ENCODE results near the gene GIGYF2. TPM values are rescaled to one million over a fixed set of nuclear protein-coding genes. Genes with fewer than 3 reads are reported as not detected.
"Not testable (repeated sequence)": the region's sequence is repeated elsewhere in the genome, so short reads cannot be mapped to it uniquely, and the experiment has no call there.

GIGYF2 gene
- total and polyA plus RNA-seq, 4 experiments from 2014 or later: 6.7 to 89.6 (median 59.0) TPM

DNA sequence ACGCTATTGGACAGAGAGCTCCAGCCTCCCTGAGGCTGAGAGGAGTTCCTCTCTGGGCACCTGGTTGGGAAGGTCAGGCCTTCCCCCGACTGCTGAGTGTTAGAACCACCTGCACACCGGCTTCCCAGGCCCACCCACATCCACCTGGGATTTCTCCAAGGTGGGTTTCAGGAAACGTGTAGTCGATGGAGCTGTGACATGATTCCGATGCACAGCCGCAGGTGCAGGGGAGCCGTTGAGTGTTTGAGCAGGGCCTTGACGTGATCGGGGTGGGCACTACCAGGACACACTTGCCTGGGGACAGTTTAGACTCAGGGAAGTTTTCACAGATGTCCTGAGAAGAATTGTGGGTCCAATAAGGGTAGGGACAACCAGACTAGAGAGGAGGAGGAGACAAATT is 21.8 kb upstream of the GIGYF2 start:
- no peak overlapping the region for H3K4me3 Mint-ChIP-seq
- H3K27ac Mint-ChIP-seq: no peak overlapping the region
- POLR2A ChIA-PET (ENCODE audit: partially characterized antibody): no interaction called here
- no peaks in the 10 kb centered on the region for H3K4me1 Mint-ChIP-seq
- Histone ChIP-seq H3K9me3 (ENCODE audit: control insufficient read depth in 1 of 2, low read length in 2 of 2) (no peaks in the 10 kb centered on the region), H3K4me1 (ENCODE audit: insufficient read depth, low read length) (no peaks in the 10 kb centered on the region), H3K36me3 (ENCODE audit: insufficient read depth, low read length) (no peaks in the 10 kb centered on the region), H3K27ac (ENCODE audit: low read depth, low read length) (no peak overlapping the region), H3K4me3 (ENCODE audit: low read length in 2 of 2) (no peak overlapping the region), H3K27me3 (ENCODE audit: insufficient read depth, low read length) (no peaks in the 10 kb centered on the region)
- no peak for DNase-seq
- CTCF ChIA-PET (ENCODE audit: partially characterized antibody): no interaction called here
- peaks cover 1 to 9% of the 10 kb centered on the region in 2 donors for H3K27me3 Mint-ChIP-seq
- intact Hi-C loops (cut with micrococcal nuclease): no loop called here
- H3K36me3 Mint-ChIP-seq: no peaks in the 10 kb centered on the region
- no peaks in the 10 kb centered on the region for H3K9me3 Mint-ChIP-seq

DNA sequence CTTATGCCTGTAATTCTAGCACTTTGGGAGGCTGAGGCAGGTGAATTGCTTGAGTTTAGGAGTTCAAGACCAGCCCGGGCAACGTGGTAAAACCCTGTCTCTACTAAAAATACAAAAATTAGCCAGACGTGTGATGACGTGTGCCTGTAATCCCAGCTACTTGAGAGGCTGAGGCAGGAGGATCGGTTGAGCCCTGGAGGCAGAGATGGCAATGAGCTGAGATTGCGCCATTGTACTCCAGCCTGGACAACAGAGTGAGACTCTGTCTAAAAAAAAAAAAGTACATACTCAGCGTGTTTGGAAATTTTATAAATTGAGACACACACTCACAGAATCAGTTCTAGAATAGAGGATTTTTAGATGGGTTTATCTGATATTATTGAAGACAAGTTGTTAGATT is 17.1 kb upstream of the GIGYF2 start:
- H3K27ac ChIP-seq (ENCODE audit: low read depth, low read length): no peak overlapping the region
- no peak for DNase-seq
- CTCF ChIA-PET (ENCODE audit: partially characterized antibody): no interaction called here
- no peak overlapping the region for H3K4me3 ChIP-seq (ENCODE audit: low read length in 2 of 2)
- H3K36me3 ChIP-seq (ENCODE audit: insufficient read depth, low read length): no peaks in the 10 kb centered on the region
- no peak overlapping the region for H3K27ac Mint-ChIP-seq
- peaks cover 7 to 11% of the 10 kb centered on the region in 2 donors for H3K27me3 Mint-ChIP-seq
- H3K27me3 ChIP-seq (ENCODE audit: insufficient read depth, low read length): peaks cover 5% of the 10 kb centered on the region
- no peaks in the 10 kb centered on the region for H3K9me3 Mint-ChIP-seq
- intact Hi-C loops (cut with micrococcal nuclease): no loop called here
- H3K4me1 ChIP-seq (ENCODE audit: insufficient read depth, low read length): no peaks in the 10 kb centered on the region
- no peaks in the 10 kb centered on the region for H3K9me3 ChIP-seq (ENCODE audit: control insufficient read depth in 1 of 2, low read length in 2 of 2)
- no peak overlapping the region for H3K4me3 Mint-ChIP-seq
- POLR2A ChIA-PET (ENCODE audit: partially characterized antibody): no interaction called here
- H3K36me3 Mint-ChIP-seq: no peaks in the 10 kb centered on the region
- H3K4me1 Mint-ChIP-seq: no peaks in the 10 kb centered on the region

DNA sequence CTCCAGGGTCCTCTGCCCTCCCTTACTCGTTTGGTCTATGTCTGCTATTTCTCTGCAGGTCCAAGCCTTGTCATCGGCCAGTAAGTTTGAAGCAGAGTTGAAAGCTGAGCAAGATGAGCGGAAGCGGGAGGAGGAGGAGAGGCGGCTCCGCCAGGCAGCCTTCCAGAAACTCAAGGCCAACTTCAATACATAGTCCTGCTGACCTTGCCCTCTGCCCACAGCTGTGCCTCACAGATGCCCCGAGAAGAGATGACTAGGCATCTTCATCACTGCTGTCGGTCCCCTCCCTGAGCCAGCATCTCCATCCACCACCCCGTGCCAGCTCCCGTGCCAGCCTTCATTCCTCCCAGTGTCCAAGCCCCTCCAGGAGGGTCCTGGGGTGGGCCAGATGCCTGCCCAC is 15.6 kb upstream of the GIGYF2 start:
- Histone ChIP-seq H3K36me3 (ENCODE audit: insufficient read depth, low read length) (no peaks in the 10 kb centered on the region), H3K27ac (ENCODE audit: low read depth, low read length) (no peak overlapping the region), H3K27me3 (ENCODE audit: insufficient read depth, low read length) (peaks cover 5% of the 10 kb centered on the region), H3K4me1 (ENCODE audit: insufficient read depth, low read length) (no peaks in the 10 kb centered on the region), H3K9me3 (ENCODE audit: control insufficient read depth in 1 of 2, low read length in 2 of 2) (no peaks in the 10 kb centered on the region), H3K4me3 (ENCODE audit: low read length in 2 of 2) (no peak overlapping the region)
- intact Hi-C loops (cut with micrococcal nuclease): no loop called here
- Mint-ChIP-seq H3K4me1 (no peaks in the 10 kb centered on the region), H3K27ac (no peak overlapping the region), H3K9me3 (no peaks in the 10 kb centered on the region), H3K4me3 (no peak overlapping the region), H3K36me3 (no peaks in the 10 kb centered on the region), H3K27me3 (peaks cover 7 to 10% of the 10 kb centered on the region in 2 donors)
- CTCF ChIA-PET (ENCODE audit: partially characterized antibody): no interaction called here
- POLR2A ChIA-PET (ENCODE audit: partially characterized antibody): no interaction called here
- DNase-seq: no peak

DNA sequence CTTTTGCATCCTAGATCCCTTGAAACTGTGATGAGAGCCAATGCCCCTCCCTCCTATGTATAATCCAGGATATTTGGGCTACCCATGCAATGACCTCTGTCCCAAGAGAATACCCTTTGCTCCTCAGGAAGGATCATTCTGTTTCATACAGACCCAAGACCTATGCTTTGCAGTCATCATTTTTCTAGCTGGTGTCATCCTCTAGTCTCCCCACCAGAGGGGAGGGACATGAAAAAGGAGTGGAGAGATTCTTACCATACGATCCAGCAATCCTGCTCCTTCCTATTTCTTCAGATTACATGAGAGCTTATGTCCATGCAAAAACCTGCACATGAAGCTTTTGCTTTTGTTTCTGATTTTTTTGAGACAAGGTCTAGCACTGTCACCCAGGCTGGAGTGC is 13.8 kb upstream of the GIGYF2 start:
- H3K4me1 Mint-ChIP-seq: no peaks in the 10 kb centered on the region

DNA sequence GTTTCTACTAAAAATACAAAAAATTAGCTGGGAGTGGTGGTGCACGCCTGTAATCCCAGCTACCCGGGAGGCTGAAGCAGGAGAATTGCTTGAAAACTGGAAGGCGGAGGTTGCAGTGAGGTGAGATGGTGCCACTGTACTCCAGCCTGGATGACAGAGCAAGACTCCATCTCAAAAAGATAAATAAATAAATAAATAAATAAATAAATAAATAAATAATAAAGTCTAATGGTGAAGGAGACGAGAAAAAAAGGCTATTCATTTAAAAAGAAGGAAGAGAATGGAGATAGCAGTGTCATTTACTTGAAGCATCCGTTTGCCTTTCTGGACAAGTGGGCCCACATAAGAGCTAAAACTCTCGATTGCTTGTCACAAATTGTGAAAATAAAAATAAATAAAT is 11.7 kb upstream of the GIGYF2 start:
- DNase-seq; H3K27ac ChIP-seq (ENCODE audit: low read depth, low read length); H3K4me3 ChIP-seq (ENCODE audit: low read length in 2 of 2); H3K27me3 Mint-ChIP-seq; POLR2A ChIA-PET (ENCODE audit: partially characterized antibody); H3K4me1 Mint-ChIP-seq; H3K27me3 ChIP-seq (ENCODE audit: insufficient read depth, low read length); H3K36me3 Mint-ChIP-seq; H3K4me1 ChIP-seq (ENCODE audit: insufficient read depth, low read length); H3K9me3 Mint-ChIP-seq; H3K9me3 ChIP-seq (ENCODE audit: control insufficient read depth in 1 of 2, low read length in 2 of 2); H3K4me3 Mint-ChIP-seq; CTCF ChIA-PET (ENCODE audit: partially characterized antibody); H3K36me3 ChIP-seq (ENCODE audit: insufficient read depth, low read length); intact Hi-C loops (cut with micrococcal nuclease): not testable (repeated sequence)
- peak overlapping the region in 1 of 7 donors; percentile 7 for H3K27ac Mint-ChIP-seq

More for the DNA sequence above, 13.8 kb upstream of the GIGYF2 start:
- H3K27ac ChIP-seq (ENCODE audit: low read depth, low read length): no peak overlapping the region
- no peaks in the 10 kb centered on the region for H3K9me3 ChIP-seq (ENCODE audit: control insufficient read depth in 1 of 2, low read length in 2 of 2)
- no peaks in the 10 kb centered on the region for H3K36me3 ChIP-seq (ENCODE audit: insufficient read depth, low read length)
- peaks cover 5% of the 10 kb centered on the region for H3K27me3 ChIP-seq (ENCODE audit: insufficient read depth, low read length)
- Mint-ChIP-seq H3K27me3 (peaks cover 7 to 9% of the 10 kb centered on the region in 2 donors), H3K27ac (no peak overlapping the region), H3K9me3 (no peaks in the 10 kb centered on the region), H3K36me3 (no peaks in the 10 kb centered on the region), H3K4me3 (no peak overlapping the region)
- intact Hi-C loops (cut with micrococcal nuclease): no loop called here
- ChIA-PET CTCF (ENCODE audit: partially characterized antibody) (no interaction called here), POLR2A (ENCODE audit: partially characterized antibody) (no interaction called here)
- no peak overlapping the region for H3K4me3 ChIP-seq (ENCODE audit: low read length in 2 of 2)
- DNase-seq: no peak
- H3K4me1 ChIP-seq (ENCODE audit: insufficient read depth, low read length): no peaks in the 10 kb centered on the region

DNA sequence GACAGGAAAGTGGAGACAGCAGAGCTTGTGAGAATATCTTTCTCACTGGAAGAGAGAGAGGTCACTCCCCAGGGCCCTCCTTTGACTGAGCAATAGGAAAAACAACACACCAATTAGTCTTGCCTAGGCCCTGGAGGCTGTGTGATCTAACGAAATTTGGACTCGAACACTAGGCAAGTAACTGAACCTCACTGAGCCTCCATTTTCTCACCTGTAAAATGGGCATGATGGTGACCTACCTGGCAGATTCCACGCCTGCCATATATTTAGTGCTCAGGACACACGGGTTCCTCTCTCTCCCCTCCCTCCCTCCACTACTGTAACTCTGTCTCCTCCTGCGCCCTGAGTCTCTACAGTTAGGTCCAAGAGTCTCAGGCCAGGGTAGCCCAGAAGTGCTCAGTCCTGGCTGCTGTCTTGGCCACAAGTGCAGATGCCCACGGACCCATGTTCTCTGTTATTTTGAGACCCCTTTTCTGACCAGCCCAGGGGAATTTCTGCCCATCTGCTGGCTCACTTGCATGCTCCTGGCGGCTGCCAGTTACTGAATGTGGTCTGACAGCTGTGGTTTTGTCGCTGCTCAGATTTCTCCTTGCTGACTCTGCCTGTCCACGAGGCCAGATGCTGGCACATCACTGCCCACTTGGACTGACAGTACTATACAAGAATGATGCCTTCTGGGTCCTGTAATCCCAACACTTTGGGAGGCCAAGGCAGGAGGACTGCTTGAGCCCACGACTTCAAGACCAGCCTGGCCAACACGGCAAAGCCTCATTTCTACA is 9.6 kb upstream of the GIGYF2 start:
- H3K4me1 ChIP-seq (ENCODE audit: insufficient read depth, low read length): no peaks in the 10 kb centered on the region
- H3K9me3 Mint-ChIP-seq: no peaks in the 10 kb centered on the region

DNA sequence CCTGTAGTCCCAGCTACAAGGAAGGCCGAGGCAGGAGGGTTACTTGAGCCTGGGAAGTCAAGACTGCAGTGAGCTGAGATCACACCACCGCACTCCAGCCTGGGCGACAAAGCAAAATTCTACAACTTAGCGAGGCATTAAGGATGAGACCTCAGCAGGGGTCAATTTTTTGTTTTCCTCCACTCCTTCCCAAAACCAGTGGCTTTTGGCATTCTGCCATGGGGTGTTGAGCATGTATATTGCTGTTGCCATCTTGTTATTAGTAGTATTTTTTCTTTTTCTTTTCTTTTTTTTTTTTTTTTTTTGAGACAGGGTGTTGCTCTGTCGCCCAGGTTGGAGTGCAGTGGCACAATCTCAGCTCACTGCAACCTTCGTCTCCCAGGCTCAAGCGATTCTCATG is 8.9 kb upstream of the GIGYF2 start:
- no peaks in the 10 kb centered on the region for H3K9me3 ChIP-seq (ENCODE audit: control insufficient read depth in 1 of 2, low read length in 2 of 2)
- H3K27me3 ChIP-seq (ENCODE audit: insufficient read depth, low read length): no peaks in the 10 kb centered on the region
- no peaks in the 10 kb centered on the region for H3K4me1 ChIP-seq (ENCODE audit: insufficient read depth, low read length)
- no peaks in the 10 kb centered on the region for H3K9me3 Mint-ChIP-seq
- no peaks in the 10 kb centered on the region for H3K27me3 Mint-ChIP-seq
- POLR2A ChIA-PET (ENCODE audit: partially characterized antibody): no interaction called here
- no peaks in the 10 kb centered on the region for H3K4me1 Mint-ChIP-seq
- no peaks in the 10 kb centered on the region for H3K36me3 ChIP-seq (ENCODE audit: insufficient read depth, low read length)
- CTCF ChIA-PET (ENCODE audit: partially characterized antibody): no interaction called here
- intact Hi-C loops (cut with micrococcal nuclease): no loop called here
- no peak overlapping the region for H3K27ac Mint-ChIP-seq
- no peak overlapping the region for H3K4me3 ChIP-seq (ENCODE audit: low read length in 2 of 2)
- H3K4me3 Mint-ChIP-seq: no peak overlapping the region
- H3K36me3 Mint-ChIP-seq: no peaks in the 10 kb centered on the region
- H3K27ac ChIP-seq (ENCODE audit: low read depth, low read length): no peak overlapping the region
- DNase-seq: no peak

More for the DNA sequence above, 9.6 kb upstream of the GIGYF2 start:
- ChIA-PET CTCF (ENCODE audit: partially characterized antibody) (no interaction called here), POLR2A (ENCODE audit: partially characterized antibody) (no interaction called here)
- H3K36me3 ChIP-seq (ENCODE audit: insufficient read depth, low read length): no peaks in the 10 kb centered on the region
- DNase-seq: no peak
- no peak overlapping the region for H3K27ac ChIP-seq (ENCODE audit: low read depth, low read length)
- Mint-ChIP-seq H3K27me3 (no peaks in the 10 kb centered on the region), H3K4me3 (no peak overlapping the region), H3K27ac (peak overlapping the region in 1 of 7 donors; percentile 12), H3K4me1 (no peaks in the 10 kb centered on the region), H3K36me3 (no peaks in the 10 kb centered on the region)
- intact Hi-C loops (cut with micrococcal nuclease): no loop called here
- H3K27me3 ChIP-seq (ENCODE audit: insufficient read depth, low read length): no peaks in the 10 kb centered on the region
- no peak overlapping the region for H3K4me3 ChIP-seq (ENCODE audit: low read length in 2 of 2)
- no peaks in the 10 kb centered on the region for H3K9me3 ChIP-seq (ENCODE audit: control insufficient read depth in 1 of 2, low read length in 2 of 2)
